Osteocyte (in vitro differentiated cells): ENCODE data around the gene ACTR3. TPM values are rescaled to one million over a fixed set of nuclear protein-coding genes. Genes with fewer than 3 reads are reported as not detected.

Experiments used
- DNase-seq: peaks from one replicate; pipeline ENCODE4 v3.0.0; 2021; ENCODE audit warnings: mixed read lengths; ENCODE audit not compliant: unreplicated experiment; ENCODE audit errors: extremely low spot score
- H3K27ac Mint-ChIP-seq: one replicate; pipeline ENCODE4 v1.8.0; 2021; ENCODE audit warnings: mild to moderate bottlenecking, mixed read lengths; ENCODE audit not compliant: unreplicated experiment
- H3K27me3 Mint-ChIP-seq: one replicate; pipeline ENCODE4 v1.8.0; 2021; ENCODE audit warnings: mixed read lengths; ENCODE audit not compliant: unreplicated experiment
- H3K36me3 Mint-ChIP-seq: one replicate; pipeline ENCODE4 v1.8.0; 2021; ENCODE audit warnings: mixed read lengths; ENCODE audit not compliant: unreplicated experiment
- H3K4me1 Mint-ChIP-seq: one replicate; pipeline ENCODE4 v1.8.0; 2021; ENCODE audit warnings: mixed read lengths; ENCODE audit not compliant: unreplicated experiment
- H3K4me3 Mint-ChIP-seq: one replicate; pipeline ENCODE4 v1.8.0; 2021; ENCODE audit warnings: mild to moderate bottlenecking, moderate library complexity, mixed read lengths; ENCODE audit not compliant: unreplicated experiment
- H3K9me3 Mint-ChIP-seq: one replicate; pipeline ENCODE4 v1.8.0; 2021; ENCODE audit warnings: mixed read lengths; ENCODE audit not compliant: unreplicated experiment
- total RNA-seq: library from RNA; stranded (reverse); gene quantifications from 2 replicates; pipeline ENCODE4 v1.2.1, GENCODE V29; 2021
- TF ChIP-seq, protein P1 (sequence below): fragments of 200-600 bp; sonication (generic); IDR thresholded peaks from 2 replicates; pipeline ENCODE4 v1.5.0; 2021; ENCODE audit warnings: antibody characterized with exemption, mild to moderate bottlenecking, moderate library complexity

Gene ACTR3
- total RNA-seq, 1 donor from 2014 or later, result 255 TPM

DNA sequence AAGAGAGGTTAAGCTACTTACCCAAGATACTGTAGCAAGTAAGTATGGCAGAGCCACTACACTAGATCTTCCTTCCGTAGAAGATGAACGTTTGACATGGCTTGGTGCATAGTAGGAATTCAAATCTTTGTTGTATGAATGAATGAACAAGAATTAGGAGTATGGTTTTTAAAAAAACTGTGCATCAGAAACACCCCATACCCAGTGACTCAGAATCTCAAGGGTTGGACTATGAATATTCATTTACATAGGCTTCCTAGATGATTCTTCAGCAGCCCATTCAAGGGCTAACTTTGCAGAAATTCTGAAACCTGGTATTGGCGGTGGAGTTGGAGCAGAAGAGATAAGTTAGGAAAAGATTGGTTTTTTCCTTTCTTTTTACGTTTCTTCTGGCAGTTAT lies 5.4 kb downstream of the ACTR3 start:
- Mint-ChIP-seq H3K4me1 (peaks cover 88% of the 10 kb centered on the region), H3K27ac (peak overlapping the region; percentile 83), H3K27me3 (no peaks in the 10 kb centered on the region), H3K9me3 (no peaks in the 10 kb centered on the region), H3K36me3 (peaks cover 4% of the 10 kb centered on the region), H3K4me3 (peak overlapping the region; percentile 18)
- no peak for DNase-seq
- TF ChIP-seq, protein P1, sequence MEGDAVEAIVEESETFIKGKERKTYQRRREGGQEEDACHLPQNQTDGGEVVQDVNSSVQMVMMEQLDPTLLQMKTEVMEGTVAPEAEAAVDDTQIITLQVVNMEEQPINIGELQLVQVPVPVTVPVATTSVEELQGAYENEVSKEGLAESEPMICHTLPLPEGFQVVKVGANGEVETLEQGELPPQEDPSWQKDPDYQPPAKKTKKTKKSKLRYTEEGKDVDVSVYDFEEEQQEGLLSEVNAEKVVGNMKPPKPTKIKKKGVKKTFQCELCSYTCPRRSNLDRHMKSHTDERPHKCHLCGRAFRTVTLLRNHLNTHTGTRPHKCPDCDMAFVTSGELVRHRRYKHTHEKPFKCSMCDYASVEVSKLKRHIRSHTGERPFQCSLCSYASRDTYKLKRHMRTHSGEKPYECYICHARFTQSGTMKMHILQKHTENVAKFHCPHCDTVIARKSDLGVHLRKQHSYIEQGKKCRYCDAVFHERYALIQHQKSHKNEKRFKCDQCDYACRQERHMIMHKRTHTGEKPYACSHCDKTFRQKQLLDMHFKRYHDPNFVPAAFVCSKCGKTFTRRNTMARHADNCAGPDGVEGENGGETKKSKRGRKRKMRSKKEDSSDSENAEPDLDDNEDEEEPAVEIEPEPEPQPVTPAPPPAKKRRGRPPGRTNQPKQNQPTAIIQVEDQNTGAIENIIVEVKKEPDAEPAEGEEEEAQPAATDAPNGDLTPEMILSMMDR, result no peak

GRCh38 chr2:113895819-113896563 lies 6.1 kb downstream of the ACTR3 start:
- Mint-ChIP-seq H3K9me3 (no peaks in the 10 kb centered on the region), H3K27ac (peak overlapping the region; percentile 39), H3K4me3 (no peak overlapping the region), H3K4me1 (peaks cover 94% of the 10 kb centered on the region), H3K27me3 (no peaks in the 10 kb centered on the region), H3K36me3 (peaks cover 5% of the 10 kb centered on the region)
- no peak for DNase-seq
- TF ChIP-seq, protein P1, result no peak

- no peak for DNase-seq
- H3K4me3 Mint-ChIP-seq, result no peak overlapping the region
- H3K27ac Mint-ChIP-seq, result peak overlapping the region; percentile 33
Measured at GRCh38 chr2:113896791-113897190, 6.9 kb downstream of the ACTR3 start.

DNA sequence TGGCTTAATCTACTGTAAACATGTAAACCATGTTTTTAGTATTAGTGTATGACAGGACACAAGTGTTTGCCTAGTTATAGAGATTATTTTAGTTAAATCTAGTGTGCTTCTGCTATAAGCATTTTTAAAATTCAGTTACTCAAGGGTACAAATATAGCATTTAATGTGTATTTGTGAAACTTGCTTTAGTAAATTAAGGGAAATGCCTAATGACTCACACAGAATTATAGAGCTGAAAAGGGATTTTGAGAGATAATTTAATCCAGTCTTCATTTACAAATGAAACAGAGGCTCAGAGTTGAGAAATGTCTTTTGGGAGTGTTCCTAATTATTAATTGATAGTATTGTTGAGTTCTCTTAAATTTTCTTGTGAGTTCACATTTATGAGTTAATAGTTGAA lies 8.2 kb downstream of the ACTR3 start:
- H3K27me3 Mint-ChIP-seq, result no peaks in the 10 kb centered on the region
- no peak overlapping the region for H3K4me3 Mint-ChIP-seq
- no peaks in the 10 kb centered on the region for H3K9me3 Mint-ChIP-seq
- DNase-seq, result no peak
- TF ChIP-seq, protein P1, result no peak
- no peak overlapping the region for H3K27ac Mint-ChIP-seq
- peaks cover 3% of the 10 kb centered on the region for H3K36me3 Mint-ChIP-seq
- H3K4me1 Mint-ChIP-seq, result peaks cover 89% of the 10 kb centered on the region

More at GRCh38 chr2:113896791-113897190, 6.9 kb downstream of the ACTR3 start:
- Mint-ChIP-seq H3K9me3 (no peaks in the 10 kb centered on the region), H3K27me3 (no peaks in the 10 kb centered on the region), H3K4me1 (peaks cover 93% of the 10 kb centered on the region), H3K36me3 (peaks cover 5% of the 10 kb centered on the region)
- TF ChIP-seq, protein P1, result no peak

DNA sequence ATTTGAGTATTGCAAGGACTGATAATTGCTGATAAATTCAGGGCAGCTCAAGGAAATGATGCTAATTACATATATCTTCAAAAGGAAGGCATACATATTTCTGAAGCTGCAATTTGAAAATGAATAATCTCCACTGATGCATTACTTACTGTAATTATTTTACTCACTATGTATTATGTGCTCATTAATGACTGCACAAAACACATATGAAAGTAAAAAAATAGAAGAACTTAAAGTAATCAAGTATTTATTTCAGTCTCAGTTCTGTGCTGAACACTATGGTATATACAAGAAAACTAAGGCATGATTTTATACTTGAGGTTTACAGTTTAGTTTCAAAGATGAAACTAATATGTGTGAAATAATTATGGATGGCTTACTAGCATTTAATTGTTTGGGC lies 9.3 kb downstream of the ACTR3 start:
- H3K4me1 Mint-ChIP-seq, result peaks cover 87% of the 10 kb centered on the region
- TF ChIP-seq, protein P1, result no peak
- H3K27ac Mint-ChIP-seq, result peak overlapping the region; percentile 19
- no peaks in the 10 kb centered on the region for H3K9me3 Mint-ChIP-seq
- peaks cover 2% of the 10 kb centered on the region for H3K36me3 Mint-ChIP-seq
- no peak for DNase-seq
- no peaks in the 10 kb centered on the region for H3K27me3 Mint-ChIP-seq
- H3K4me3 Mint-ChIP-seq, result no peak overlapping the region
